Keratinocyte (primary cell): ENCODE results near the gene CALM1. TPM values are rescaled to one million over a fixed set of nuclear protein-coding genes. Genes with fewer than 3 reads are reported as not detected.

ENCODE experiments used
- DNase-seq: peaks from one replicate; pipeline ENCODE4 v3.0.0-alpha.2; 2011; ENCODE audit warnings: low read depth, missing footprints, low spot score
- FAIRE-seq: peaks from 2 replicates; lab custom pipeline; 2011; peaks lifted over from hg19 to GRCh38; lab: Jason Lieb, UNC
- H2AFZ ChIP-seq: 2 replicates; pipeline ENCODE4 v1.6.0; 2012; ENCODE audit warnings: low read length, control low read depth, inconsistent platforms; ENCODE audit not compliant: control insufficient read depth
- H3K27ac ChIP-seq: 2 replicates; pipeline ENCODE4 v1.5.1; 2011; ENCODE audit warnings: low read length; ENCODE audit not compliant: control insufficient read depth, insufficient read depth
- H3K27me3 ChIP-seq: 3 replicates; pipeline ENCODE4 v1.6.0; 2011; ENCODE audit warnings: low read length; ENCODE audit not compliant: control insufficient read depth, insufficient read depth; ENCODE audit errors: extremely low read depth
- H3K36me3 ChIP-seq, 2 experiments: 2 replicates in 1 of 2; 3 replicates in 1 of 2; pipeline ENCODE4 v1.5.1; 2011; ENCODE audit warnings: low read length in 2 of 2, mild to moderate bottlenecking in 1 of 2; ENCODE audit not compliant: control insufficient read depth in 2 of 2, insufficient read depth in 2 of 2; ENCODE audit errors: extremely low read depth in 1 of 2
- H3K4me1 ChIP-seq: 3 replicates; pipeline ENCODE4 v1.5.1; 2011; ENCODE audit warnings: low read length; ENCODE audit not compliant: control insufficient read depth, insufficient read depth; ENCODE audit errors: extremely low read depth
- H3K4me2 ChIP-seq: 3 replicates; pipeline ENCODE4 v1.6.0; 2011; ENCODE audit warnings: low read depth, low read length; ENCODE audit not compliant: control insufficient read depth, insufficient read depth; ENCODE audit errors: extremely low read depth
- H3K4me3 ChIP-seq, 3 experiments: fragments of 200-600 bp in 1 of 3; sonication (generic) in 1 of 3; 2 replicates in 2 of 3; 3 replicates in 1 of 3; pipeline ENCODE4 v1.5.1; 2011 to 2016; ENCODE audit warnings: low read length in 3 of 3, mild to moderate bottlenecking in 3 of 3, control low read depth in 2 of 3, inconsistent platforms in 1 of 3, low read depth in 1 of 3, mixed read lengths in 1 of 3, mixed run types in 1 of 3, moderate library complexity in 1 of 3; ENCODE audit not compliant: control insufficient read depth in 2 of 3, insufficient read depth in 2 of 3; ENCODE audit errors: extremely low read depth in 1 of 3
- H3K79me2 ChIP-seq: 2 replicates; pipeline ENCODE4 v1.6.0; 2012; ENCODE audit warnings: low read length; ENCODE audit not compliant: control insufficient read depth, insufficient read depth
- H3K9ac ChIP-seq: 3 replicates; pipeline ENCODE4 v1.6.0; 2011; ENCODE audit warnings: low read length; ENCODE audit not compliant: control insufficient read depth, insufficient read depth; ENCODE audit errors: extremely low read depth
- H3K9me1 ChIP-seq: 3 replicates; pipeline ENCODE4 v1.6.0; 2011; ENCODE audit warnings: low read length; ENCODE audit not compliant: control insufficient read depth, insufficient read depth; ENCODE audit errors: extremely low read depth
- H3K9me3 ChIP-seq: 2 replicates; pipeline ENCODE4 v1.5.1; 2012; ENCODE audit warnings: low read depth, low read length; ENCODE audit not compliant: control insufficient read depth
- H4K20me1 ChIP-seq: 3 replicates; pipeline ENCODE4 v1.6.0; 2011; ENCODE audit warnings: low read length; ENCODE audit not compliant: control insufficient read depth, insufficient read depth; ENCODE audit errors: extremely low read depth
- CTCF ChIP-seq, 3 experiments: IDR thresholded peaks in 1 of 3; conservative IDR thresholded peaks in 1 of 3; optimal IDR thresholded peaks in 1 of 3; 2 replicates in 2 of 3; 3 replicates in 1 of 3; pipeline versions ENCODE3 to v1.5.1; 2011; ENCODE audit warnings: low read length in 3 of 3, mild to moderate bottlenecking in 3 of 3, moderate library complexity in 2 of 3, control low read depth in 1 of 3, inconsistent platforms in 1 of 3; ENCODE audit not compliant: insufficient read depth in 2 of 3; ENCODE audit errors: extremely low read depth in 1 of 3
- EZH2 ChIP-seq: IDR thresholded peaks from one replicate; pipeline ENCODE4 v1.6.1; 2012; ENCODE audit warnings: inconsistent platforms, mild to moderate bottlenecking, low read length, moderate library complexity
- dilution Hi-C: fragments of 300-500 bp; cut with MboI; formaldehyde crosslinking; loops from one replicate; pipeline ENCODE4 v1.7.0; 2020; ENCODE audit warnings: low sequenced_read_pairs; ENCODE audit not compliant: extremely low pct_ligation_motif_present
- polyA plus RNA-seq, 5 experiments: library from polyadenylated mRNA; depleted of rRNA in 3 of 5; stranded (reverse) in 3 of 5; stranded (forward) in 1 of 5; unstranded in 1 of 5; fragments of >200 nt; gene quantifications; 1 replicate in 1 of 5; 2 replicates in 3 of 5; 3 replicates in 1 of 5; pipeline versions ENCODE4 v1.2.1 to v1.2.3, GENCODE V29; 2011 to 2012; ENCODE audit warnings: missing spikeins in 2 of 5, low read depth in 1 of 5, low replicate concordance in 1 of 5

CALM1 gene
- polyA plus RNA-seq, 1 donor (not counting 4 experiments of a cell fraction or from before 2014, with no cell fraction given): 575 TPM

- DNase-seq (no peak), FAIRE-seq (no peak)
- Histone ChIP-seq H3K36me3 (no peaks in the 10 kb centered on the region), H3K4me1 (peaks cover 4% of the 10 kb centered on the region), H3K4me2 (no peak overlapping the region), H3K9me1 (no peaks in the 10 kb centered on the region), H3K27ac (no peak overlapping the region), H2AFZ (no peak overlapping the region), H4K20me1 (no peaks in the 10 kb centered on the region), H3K9me3 (no peaks in the 10 kb centered on the region), H3K27me3 (no peaks in the 10 kb centered on the region), H3K79me2 (no peaks in the 10 kb centered on the region), H3K9ac (no peak overlapping the region), H3K4me3 (no peak overlapping the region)
- dilution Hi-C loops: no loop called here
- TF ChIP-seq EZH2 (no peak), CTCF (optimal IDR thresholded peaks at IDR 0.05 in 1 of 3, IDR thresholded peaks at IDR 0.05 in 1 of 3, conservative IDR thresholded peaks at IDR 0.05 in 1 of 3; ENCODE audit: extremely low read depth in 1 of 3, insufficient read depth in 2 of 3, low read length in 3 of 3) (no peak)
Measured at GRCh38 chr14:90358359-90358758, 38.5 kb upstream of the CALM1 start.

DNA sequence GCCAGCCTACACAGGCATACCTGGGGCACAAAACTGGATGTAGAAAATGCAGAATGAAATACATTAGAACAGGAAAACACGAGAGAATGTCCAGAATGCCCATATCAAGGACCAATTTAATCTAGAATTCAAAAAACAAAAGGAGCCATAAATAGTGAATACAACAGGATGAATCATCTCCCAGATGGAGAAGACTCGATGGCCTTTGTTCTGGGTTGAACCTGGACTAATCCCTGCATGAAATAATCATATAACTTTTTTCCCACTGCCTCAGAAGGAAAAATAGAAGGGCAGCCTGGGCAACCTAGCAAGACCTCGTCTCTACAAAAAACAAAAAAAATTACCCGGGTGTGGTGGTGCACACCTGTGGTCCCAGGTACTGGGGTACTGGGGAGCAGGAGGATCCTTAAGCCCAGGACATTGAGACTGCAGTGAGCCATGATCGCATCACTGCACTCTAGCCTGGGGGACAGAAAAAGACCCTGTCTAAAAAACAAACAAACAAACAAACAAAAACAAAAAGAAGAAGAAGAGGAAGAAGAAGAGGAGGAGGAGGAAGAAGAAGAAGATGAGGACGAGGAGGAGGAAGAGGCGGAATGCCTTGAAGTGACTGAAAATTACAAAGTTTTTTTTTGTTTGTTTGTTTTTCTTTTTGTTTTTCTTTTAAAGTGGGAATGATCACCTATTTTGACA is 34.8 kb upstream of the CALM1 start:
- no peak for DNase-seq
- no peaks in the 10 kb centered on the region for H3K9me1 ChIP-seq
- no peaks in the 10 kb centered on the region for H4K20me1 ChIP-seq
- TF ChIP-seq CTCF (optimal IDR thresholded peaks at IDR 0.05 in 1 of 3, IDR thresholded peaks at IDR 0.05 in 1 of 3, conservative IDR thresholded peaks at IDR 0.05 in 1 of 3; ENCODE audit: extremely low read depth in 1 of 3, insufficient read depth in 2 of 3, low read length in 3 of 3): no peak
- TF ChIP-seq EZH2: no peak
- H3K9ac ChIP-seq: no peak overlapping the region
- H3K4me2 ChIP-seq: no peak overlapping the region
- no peaks in the 10 kb centered on the region for H3K36me3 ChIP-seq
- H2AFZ ChIP-seq: no peak overlapping the region
- H3K27me3 ChIP-seq: no peaks in the 10 kb centered on the region
- dilution Hi-C loops: no loop called here
- H3K79me2 ChIP-seq: no peaks in the 10 kb centered on the region
- H3K4me3 ChIP-seq: no peak overlapping the region
- no peak for FAIRE-seq
- H3K9me3 ChIP-seq: no peaks in the 10 kb centered on the region
- H3K27ac ChIP-seq: no peak overlapping the region
- no peaks in the 10 kb centered on the region for H3K4me1 ChIP-seq
